ENCODE results near the gene PNPO.

GRCh38 chr17:47918991-47919390, 22.4 kb upstream of the PNPO start:
- TF ChIP-seq, protein P1, sequence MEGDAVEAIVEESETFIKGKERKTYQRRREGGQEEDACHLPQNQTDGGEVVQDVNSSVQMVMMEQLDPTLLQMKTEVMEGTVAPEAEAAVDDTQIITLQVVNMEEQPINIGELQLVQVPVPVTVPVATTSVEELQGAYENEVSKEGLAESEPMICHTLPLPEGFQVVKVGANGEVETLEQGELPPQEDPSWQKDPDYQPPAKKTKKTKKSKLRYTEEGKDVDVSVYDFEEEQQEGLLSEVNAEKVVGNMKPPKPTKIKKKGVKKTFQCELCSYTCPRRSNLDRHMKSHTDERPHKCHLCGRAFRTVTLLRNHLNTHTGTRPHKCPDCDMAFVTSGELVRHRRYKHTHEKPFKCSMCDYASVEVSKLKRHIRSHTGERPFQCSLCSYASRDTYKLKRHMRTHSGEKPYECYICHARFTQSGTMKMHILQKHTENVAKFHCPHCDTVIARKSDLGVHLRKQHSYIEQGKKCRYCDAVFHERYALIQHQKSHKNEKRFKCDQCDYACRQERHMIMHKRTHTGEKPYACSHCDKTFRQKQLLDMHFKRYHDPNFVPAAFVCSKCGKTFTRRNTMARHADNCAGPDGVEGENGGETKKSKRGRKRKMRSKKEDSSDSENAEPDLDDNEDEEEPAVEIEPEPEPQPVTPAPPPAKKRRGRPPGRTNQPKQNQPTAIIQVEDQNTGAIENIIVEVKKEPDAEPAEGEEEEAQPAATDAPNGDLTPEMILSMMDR (IDR thresholded peaks at IDR 0.05; ENCODE audit: borderline replicate concordance, extremely low read depth, low read length, poor library complexity, severe bottlenecking): no peak
- TF ChIP-seq EZH2 (IDR thresholded peaks at IDR 0.05; ENCODE audit: borderline replicate concordance, low read depth, low read length, severe bottlenecking): no peak
